HS-5 (cell line): ENCODE data around the gene TMTC3.
"Not testable (repeated sequence)": the region's sequence is repeated elsewhere in the genome, so short reads cannot be mapped to it uniquely, and the experiment has no call there.

Experiments
- DNase-seq: peaks from one replicate; pipeline ENCODE4 v3.0.0-alpha.2; 2012; ENCODE audit warnings: low read depth

The TMTC3 gene

DNA sequence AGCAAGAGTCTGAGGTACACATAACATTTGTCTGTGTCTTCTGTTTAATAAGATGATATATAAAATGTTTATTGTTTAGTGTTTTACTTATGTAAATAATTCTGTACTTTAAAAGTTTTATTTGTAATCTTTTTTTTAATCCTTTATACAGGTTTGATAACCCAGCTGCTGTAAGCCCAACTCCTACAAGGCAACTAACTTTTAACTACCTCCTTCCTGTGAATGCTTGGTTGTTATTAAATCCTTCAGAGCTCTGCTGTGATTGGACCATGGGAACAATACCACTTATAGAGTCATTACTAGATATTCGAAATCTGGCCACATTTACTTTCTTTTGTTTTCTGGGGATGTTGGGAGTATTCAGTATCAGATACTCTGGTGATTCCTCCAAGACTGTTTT lies 24.1 kb downstream of the TMTC3 start:
- DNase-seq, result no peak

DNA sequence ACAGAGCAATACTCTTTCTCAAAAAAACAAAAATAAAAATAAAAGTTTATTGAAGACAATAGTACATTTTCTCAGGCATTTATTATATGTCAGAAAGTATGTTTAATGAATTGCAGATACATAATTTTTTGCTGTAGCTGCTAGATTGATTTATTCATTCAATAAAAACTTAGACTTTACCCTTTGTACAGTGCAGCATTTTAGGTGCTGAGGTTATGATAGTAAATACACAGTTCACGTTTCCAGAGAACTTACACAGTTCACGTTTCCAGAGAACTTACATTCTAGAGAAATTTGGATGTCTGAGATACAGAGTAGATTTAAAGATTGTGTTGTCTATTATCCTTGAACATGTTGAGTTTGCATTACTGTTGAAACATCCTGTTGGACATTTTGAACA lies 25.3 kb downstream of the TMTC3 start:
- no peak for DNase-seq

DNA sequence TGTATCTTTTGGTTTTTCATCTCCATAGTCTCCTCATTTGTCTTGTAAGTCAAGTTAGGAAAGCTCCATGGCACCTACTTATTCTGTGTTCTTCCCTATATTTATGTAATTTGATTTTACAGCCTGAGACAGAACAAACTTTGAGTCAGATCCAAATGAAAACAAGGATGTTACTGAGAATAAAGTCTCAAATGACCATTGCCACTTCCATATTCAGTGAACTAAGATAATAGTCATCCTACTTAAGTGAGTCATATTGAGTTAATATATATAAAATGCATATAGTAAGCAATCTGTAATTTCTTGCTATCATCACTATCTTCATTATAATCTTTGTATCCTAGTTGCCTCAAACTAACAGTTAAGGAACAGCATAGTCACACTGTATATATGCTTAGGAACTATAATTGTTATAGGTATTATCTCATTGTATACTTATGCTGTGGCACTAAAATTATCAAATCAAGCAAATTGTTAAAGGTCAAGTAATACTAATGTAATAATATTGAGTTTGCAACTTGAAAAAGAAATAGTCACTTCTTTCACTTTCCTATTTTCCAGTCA lies 30.8 kb downstream of the TMTC3 start:
- peak; percentile 49 for DNase-seq

DNA sequence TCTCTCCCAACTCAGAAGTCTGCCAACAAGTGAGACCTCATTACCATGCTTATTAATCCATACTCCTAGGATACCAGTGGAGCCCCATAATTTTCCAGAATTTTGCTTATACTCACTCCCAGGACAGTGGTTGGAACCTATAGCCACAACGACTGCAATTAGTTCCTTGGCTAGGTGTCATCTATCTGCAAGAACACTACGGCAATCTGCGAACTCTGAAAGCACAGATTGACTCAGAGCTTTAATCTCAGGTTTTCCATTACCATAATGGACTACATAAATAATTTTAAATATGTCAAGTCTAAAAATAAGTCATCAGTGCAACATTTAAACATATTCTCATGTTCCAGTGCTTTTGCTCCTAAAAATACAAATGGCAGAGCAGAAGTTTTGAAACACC lies 33.4 kb downstream of the TMTC3 start:
- DNase-seq, result no peak

DNA sequence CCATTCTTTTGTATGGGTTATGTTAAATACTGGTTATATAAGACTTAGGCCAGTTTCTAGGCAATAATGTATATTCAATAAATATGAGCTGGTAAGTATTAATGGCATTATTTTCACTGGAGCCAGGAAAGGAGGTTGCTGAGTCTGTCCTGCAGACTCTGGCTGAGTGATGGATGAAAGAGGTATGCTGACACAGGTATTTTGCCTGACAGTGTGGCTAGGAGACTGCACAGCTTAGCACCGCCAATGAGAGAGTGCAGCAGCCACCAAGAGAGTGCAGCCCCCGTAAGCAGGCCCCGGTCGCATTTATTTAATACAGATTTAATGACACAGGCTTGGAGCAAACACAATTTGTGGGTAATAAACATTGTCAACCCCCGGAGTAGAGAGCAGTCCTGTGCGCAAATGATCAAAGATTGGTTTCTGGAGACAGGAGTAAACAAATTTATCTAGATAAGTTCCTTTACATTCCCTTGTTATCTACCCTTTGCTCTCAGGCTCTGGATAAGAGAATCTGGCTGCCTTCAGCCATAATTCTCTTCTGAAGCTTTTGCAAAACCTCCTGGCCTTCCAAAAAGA lies 37.4 kb downstream of the TMTC3 start:
- DNase-seq, result no peak

DNA sequence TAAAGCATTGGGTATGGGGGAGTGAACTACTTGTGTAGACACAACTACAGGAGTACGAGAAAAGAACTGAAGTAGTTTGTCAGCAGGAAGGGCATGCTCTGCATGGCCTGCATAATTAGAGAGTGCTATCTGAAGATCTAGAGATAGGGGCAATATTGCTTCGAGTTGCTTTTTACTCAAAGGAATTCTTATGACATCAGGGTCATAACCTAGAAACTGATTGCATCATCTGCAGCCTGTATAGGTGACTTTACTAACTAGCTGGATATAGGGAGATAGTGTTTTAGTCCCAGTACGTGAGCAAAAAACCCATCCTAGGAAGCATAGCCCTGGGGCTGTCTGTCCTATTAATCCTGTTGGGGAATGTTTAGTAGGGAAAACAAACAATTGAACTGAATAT lies 39.8 kb downstream of the TMTC3 start:
- no peak for DNase-seq

DNA sequence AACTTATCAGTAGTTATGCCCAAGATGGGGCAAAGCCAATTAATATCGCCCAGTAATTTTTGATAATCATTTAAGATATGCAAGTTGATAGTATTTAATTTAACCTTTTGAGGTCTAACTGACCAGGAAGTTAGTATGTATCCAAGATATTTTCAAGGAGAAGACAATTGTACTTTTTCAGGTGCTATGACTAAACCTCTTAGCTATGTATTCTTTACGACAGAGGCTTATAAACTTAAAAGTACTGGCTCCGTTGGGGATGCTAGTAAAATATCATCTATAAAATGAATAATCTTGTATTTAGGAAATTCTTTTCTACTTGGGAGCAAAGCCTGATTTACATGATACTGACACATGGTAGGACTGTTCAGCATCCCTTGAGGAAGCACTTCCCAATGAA lies 40.3 kb downstream of the TMTC3 start:
- no peak for DNase-seq

DNA sequence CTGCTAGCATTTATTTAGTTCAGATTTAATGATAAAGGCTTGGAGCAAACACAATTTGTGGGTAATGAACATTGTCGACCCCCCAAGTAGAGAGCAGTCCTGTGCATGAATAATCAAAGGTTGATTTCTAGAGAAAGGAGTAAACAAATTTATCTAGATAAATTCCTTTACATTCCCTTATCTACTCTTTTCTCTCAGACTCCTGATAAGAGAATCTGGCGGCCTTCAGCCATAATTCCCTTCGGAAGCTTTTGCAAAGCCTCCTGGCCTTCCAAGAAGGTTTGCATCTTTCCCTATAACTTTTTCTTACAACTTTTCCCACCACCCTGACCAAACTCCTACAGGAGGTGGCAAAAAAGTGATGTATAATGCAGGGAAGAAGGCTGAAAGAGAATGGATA lies 42.1 kb downstream of the TMTC3 start:
- DNase-seq, result no peak

DNA sequence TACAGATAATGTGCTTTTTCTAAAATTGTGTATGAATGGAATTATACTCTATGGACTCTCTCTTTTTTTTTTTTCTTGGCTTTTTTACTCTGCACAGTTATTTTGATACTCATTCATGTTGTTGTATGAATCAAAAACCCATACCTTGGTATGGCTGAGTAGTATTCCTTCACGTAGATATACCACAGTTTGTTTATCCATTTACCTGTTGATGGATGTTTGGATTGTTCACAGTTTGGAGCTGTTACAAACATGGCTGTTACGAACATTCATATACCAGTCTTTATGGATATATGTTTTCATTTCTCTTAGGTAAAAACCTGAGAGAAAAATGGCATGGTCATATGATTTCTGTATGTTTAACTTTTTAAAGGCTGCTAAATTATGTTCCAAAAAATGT lies 43.2 kb downstream of the TMTC3 start:
- DNase-seq, result no peak

DNA sequence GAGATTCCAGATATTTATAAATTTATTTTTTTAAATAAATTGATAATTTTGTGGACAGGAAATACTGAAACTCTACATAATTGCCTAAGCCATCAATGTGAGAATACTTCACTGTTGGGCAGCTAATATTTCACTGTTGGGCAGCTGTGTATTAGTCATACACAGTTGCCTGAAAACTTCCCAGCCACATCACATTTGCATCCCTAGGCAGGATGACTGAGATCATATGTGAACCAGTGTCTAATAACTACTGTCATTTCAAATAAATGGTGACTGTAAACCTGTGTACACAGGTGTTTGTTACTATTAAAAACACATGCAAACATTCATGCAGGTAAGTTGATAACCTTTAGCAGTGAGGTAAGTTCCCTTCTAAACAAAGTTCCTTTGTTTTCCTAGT lies 43.9 kb downstream of the TMTC3 start:
- peak; percentile 49 for DNase-seq

DNA sequence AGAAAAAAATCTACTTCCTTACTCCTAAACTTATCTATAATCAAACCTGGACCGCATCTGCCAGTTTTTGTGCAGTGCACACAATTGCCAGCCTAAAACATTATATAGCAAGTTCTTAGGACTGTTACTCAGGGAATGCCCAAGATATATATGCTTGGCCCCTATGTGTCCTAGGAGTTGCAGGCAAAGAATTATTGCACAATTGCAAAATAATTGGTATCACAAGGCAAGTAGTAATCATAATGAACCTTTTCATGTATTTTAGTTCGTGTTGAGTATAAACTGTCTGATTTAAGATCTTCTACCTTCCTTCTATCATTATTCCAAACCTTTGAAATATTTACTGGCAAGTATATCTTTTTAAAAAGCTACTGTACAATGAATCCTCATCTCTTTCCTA lies 45.5 kb downstream of the TMTC3 start:
- DNase-seq, result no peak

DNA sequence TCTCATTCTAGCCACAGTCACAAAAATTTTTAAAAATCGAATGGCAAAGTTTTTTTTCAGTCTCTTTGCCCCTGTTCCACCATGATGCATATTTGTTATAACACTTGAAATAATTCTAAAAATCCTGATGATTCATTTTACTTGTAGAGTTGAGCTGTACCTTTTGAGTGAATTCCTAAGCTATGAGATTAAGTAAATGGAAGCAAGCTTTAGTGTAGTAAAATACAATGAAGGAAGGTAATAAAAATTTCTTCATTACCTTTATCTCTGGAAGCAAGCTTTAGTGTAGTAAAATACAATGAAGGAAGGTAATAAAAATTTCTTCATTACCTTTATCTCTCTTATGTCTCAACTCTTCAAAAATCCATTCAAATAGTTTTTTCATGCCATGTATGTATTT lies 46.1 kb downstream of the TMTC3 start:
- DNase-seq, result no peak

DNA sequence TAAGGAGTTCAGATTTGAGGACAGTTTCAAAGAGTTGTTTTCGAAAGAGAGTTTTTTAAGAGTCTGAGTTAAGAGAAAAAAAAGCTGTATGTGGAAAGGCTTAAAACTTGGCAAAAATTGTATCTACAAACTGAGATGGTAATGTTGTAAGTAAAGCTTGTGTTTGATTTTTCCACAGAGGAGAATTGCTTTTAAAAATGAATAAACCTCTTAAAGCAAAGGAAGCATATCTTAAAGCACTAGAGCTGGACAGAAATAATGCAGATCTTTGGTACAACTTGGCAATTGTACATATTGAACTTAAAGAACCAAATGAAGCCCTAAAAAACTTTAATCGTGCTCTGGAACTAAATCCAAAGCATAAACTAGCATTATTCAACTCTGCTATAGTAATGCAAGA lies 50.3 kb downstream of the TMTC3 start:
- DNase-seq, result no peak

DNA sequence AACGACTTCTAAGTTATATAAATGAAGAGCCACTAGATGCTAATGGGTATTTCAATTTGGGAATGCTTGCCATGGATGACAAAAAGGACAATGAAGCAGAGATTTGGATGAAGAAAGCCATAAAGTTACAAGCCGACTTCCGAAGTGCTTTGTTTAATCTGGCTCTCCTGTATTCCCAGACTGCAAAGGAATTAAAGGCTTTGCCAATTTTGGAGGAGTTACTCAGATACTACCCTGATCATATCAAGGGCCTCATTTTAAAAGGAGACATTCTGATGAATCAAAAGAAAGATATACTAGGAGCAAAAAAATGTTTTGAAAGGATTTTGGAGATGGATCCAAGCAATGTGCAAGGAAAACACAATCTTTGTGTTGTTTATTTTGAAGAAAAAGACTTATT lies 52.8 kb downstream of the TMTC3 start:
- no peak for DNase-seq

DNA sequence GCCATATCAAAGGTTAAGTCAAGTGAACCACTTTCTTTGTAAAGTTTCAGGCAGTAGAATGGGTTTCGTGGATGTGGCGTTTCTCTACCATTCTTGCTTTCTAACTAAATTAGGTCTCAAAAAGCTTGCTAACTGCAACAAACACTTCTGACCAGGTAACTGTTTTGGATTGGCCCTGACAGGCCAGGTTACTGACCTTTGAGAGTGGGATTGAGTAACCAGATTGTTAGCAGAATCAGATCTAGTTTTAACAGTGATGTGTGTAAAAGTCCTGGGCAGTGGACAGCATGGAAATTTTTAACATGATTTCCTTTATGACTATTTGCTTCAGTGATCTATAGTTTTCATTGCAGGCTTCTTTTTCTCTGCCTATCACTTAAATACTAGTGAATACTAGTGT lies 57.9 kb downstream of the TMTC3 start:
- no peak for DNase-seq

DNA sequence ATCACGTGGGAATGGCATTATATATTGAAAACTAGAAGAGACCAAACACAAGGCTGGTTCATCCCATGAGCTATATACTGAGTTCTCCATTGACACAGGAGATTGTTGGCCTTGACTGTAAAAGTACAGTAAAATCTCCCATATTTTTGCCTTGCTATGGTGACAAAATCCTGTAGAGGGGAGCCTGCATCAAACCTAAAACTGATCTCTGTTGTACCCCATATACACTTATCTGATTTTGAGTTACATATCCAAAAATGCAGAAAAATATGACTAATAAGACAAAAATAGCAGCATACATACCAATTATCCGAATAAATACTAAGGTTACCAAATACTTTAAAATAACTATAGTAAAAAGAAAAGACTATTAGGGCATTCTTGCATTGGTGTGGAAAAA lies 60.4 kb downstream of the TMTC3 start:
- DNase-seq, result no peak

DNA sequence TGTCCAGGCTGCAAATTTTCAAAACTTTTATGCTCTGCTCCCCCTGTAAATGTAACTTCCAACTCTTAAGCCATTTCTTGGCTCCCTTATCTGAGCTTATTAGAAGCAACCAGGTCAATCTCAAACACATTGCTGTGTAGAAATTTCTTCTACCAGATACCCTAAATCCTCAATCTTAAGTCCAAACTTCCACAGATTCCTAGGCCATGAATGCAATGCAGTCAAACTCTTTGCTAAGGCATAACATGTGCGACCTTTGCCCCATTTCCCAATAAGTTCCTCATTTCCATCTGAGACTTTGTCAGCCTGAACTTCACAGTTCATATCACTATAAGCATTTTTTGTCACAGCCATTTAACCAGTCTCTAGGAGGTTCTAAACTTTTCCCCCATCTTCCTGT lies 64.5 kb downstream of the TMTC3 start:
- DNase-seq, result peak; percentile 41

DNA sequence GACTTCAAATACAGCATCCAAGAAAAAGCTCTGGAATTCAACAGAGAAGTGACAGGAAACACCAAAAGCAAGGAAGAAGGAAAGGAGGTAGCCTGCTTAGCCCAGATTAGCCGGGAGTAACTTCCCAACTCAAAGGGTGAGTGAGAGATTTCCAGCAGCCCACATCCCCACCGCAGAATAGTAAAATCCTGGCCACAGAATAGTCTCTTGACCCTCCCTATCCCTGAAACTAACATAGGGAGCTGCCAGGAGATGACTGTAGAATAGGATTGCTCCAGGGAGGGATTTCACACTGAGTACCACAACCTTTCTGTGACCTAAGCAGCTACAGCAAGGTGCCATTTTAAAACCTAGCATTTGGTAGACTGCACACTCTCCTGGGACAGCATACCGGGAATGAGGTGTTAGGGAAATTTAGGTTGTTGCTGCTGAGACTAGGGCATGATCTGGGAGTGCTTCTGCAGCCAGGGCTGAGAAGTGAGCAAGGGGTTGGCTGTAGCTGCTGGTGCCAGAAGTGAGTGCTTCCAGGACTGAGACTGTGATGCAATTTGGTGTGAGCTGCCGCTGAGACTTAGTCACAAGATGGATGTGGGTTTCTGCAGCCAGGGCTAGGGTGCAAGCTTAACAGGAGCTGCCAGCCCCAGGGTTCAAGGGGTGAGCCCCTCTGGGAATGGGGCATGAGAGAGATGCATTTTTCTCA lies 66.0 kb downstream of the TMTC3 start:
- DNase-seq, result no peak

DNA sequence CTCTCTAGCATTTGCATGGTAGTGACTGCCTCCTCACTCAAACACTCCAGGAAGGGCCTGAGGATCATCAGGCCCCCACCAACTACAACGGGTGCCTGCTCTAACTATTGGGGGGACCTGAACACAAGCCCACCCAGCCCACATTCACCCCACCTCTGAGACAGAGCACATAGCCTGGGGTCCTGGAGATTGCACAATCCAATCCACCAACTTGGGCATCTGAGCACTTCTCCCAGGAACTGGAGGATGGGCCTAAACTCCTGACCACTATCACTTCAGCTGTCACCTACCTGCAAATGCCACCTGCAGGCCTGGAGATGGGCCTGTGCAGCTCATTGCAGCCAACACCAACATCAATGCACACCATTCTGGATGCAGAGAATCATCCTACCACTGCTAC lies 66.6 kb downstream of the TMTC3 start:
- no peak for DNase-seq

DNA sequence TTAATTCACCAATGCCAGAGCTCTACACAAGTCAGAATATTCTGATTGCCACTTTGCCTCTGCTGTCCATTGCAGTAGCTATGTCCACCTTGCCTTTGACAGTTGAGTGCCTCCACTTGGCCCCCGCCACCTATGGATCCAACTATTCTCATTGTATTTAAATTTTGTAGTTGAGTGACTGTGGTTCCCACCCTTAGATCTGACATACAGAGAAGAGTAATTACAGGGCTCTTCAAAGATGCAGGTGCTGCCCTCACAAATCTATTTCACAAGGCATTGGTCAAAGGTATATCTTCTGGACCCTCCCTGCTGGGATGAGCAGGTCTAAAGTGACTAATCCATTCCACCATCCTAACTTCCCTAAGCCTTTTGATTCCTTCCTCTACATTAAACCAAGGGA lies 68.2 kb downstream of the TMTC3 start:
- not testable (repeated sequence) for DNase-seq

DNA sequence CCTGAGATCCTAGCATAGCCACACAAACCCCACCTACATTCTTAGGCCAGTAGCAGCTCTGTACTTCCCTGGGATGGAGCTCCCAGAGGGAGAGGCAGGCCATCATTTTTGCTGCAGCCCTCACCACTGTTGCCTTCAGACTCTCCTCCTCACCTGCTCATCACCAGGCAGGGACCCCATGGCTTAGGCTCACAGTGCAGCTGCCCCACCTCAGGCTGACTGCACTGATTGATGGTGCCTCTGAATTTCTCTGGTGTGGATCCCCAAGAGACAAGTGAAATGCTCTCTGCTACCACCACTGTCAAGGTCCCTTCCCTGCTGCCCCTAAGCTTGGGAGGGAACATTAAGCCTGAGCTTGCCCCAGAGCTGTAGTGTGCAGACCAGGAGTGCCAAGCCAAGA lies 76.2 kb downstream of the TMTC3 start:
- no peak for DNase-seq

DNA sequence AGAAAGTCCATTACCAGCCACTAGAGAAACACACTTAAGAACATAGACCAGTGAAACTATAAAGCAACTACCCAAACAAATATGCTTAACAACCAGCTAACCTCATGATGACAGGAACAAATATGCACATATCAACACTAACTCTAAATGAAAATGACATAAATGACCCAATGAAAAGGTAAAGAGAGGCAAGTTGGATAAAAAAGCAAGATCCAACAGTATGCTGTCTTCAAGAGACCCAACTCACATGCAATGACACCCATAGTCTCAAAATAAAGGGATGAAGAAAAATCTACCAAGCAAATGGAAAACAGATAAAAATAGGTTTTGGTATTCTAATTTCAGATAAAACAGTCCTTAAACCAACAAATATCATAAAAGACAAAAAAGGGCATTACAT lies 77.8 kb downstream of the TMTC3 start:
- DNase-seq, result no peak

DNA sequence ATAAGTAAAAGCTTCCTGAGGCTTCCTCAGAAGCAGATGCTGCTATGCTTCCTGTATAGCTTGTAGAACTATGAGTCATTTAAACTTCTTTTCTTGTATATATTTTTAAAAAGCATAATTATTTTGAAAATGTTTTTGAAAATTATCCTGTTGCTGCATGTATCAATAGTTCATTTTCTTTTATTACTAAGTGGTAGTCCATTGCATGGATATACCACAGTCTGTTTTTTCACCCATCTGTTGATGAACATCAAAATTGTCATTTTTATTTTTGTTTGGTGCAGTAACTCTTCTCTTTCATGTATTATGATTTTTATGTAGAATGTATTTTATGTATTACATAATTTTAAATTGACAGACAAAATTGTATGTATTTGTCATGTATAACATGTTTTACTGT lies 81.4 kb downstream of the TMTC3 start:
- DNase-seq, result no peak

DNA sequence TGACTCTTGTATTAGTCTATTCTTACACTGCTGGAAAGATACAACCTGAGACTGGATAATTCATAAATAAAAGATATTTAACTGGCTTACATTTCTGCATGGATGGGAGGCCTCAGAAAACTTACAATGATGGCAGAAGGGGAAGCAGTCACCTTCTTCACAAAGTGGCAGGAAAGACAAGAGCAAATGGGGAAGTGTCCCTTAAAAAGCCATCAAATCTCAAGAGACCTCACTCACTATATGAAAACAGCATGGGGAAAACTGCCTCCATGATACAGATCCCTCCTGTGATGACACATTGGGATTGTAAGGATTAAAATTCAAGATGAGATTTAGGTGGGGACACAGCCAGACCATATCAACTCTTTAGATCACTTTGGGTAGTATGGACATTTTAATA lies 83.7 kb downstream of the TMTC3 start:
- DNase-seq, result no peak
